OCI-LY1 (cell line): Measurements from ENCODE around the gene LPAR3.

Experiments used
- H2AFZ ChIP-seq: fragments of 200-600 bp; sonication (generic), shearing (Covaris generic); 2 replicates; pipeline ENCODE4 v1.6.0; 2014; ENCODE audit warnings: antibody characterized with exemption, mild to moderate bottlenecking, low read length
- H3F3A ChIP-seq: fragments of 200-600 bp; sonication (generic), shearing (Covaris generic); 2 replicates; pipeline ENCODE4 v1.6.0; 2014; ENCODE audit warnings: mild to moderate bottlenecking, antibody characterized with exemption, low read length, moderate library complexity; ENCODE audit not compliant: insufficient read depth
- H3K27ac ChIP-seq: fragments of 200-600 bp; sonication (generic); 2 replicates; pipeline ENCODE4 v1.5.1; 2014; ENCODE audit warnings: low read length, mixed run types, mild to moderate bottlenecking, low read depth; ENCODE audit not compliant: poor library complexity, severe bottlenecking
- H3K27me3 ChIP-seq: fragments of 200-600 bp; sonication (generic); 2 replicates; pipeline ENCODE4 v1.6.0; 2014; ENCODE audit warnings: antibody characterized with exemption, mild to moderate bottlenecking, low read length, moderate library complexity; ENCODE audit not compliant: insufficient read depth
- H3K36me3 ChIP-seq: fragments of 200-600 bp; sonication (generic); 2 replicates; pipeline ENCODE4 v1.6.1; 2014; ENCODE audit warnings: mild to moderate bottlenecking, antibody characterized with exemption, low read length, moderate library complexity, mixed read lengths; ENCODE audit not compliant: insufficient read depth
- H3K4me1 ChIP-seq: fragments of 200-600 bp; sonication (generic); 2 replicates; pipeline ENCODE4 v1.5.1; 2014; ENCODE audit warnings: mild to moderate bottlenecking, low read length, moderate library complexity; ENCODE audit not compliant: insufficient read depth, severe bottlenecking
- H3K4me2 ChIP-seq: fragments of 200-600 bp; sonication (generic), shearing (Covaris generic); 2 replicates; pipeline ENCODE4 v1.6.1; 2014; ENCODE audit warnings: low read length
- H3K4me3 ChIP-seq: fragments of 200-600 bp; sonication (generic); 2 replicates; pipeline ENCODE4 v1.5.1; 2014; ENCODE audit warnings: low read length, low read depth, mild to moderate bottlenecking, mixed read lengths; ENCODE audit not compliant: poor library complexity, severe bottlenecking
- H3K79me2 ChIP-seq: fragments of 200-600 bp; shearing (Covaris generic); 2 replicates; pipeline ENCODE4 v1.6.1; 2016; ENCODE audit warnings: mixed run types, low read length, mixed read lengths; ENCODE audit not compliant: insufficient read depth
- H3K9ac ChIP-seq: fragments of 200-600 bp; sonication (generic), shearing (Covaris generic); 2 replicates; pipeline ENCODE4 v1.6.1; 2014; ENCODE audit warnings: mild to moderate bottlenecking, low read length, mixed read lengths
- H3K9me2 ChIP-seq: fragments of 200-600 bp; sonication (generic), shearing (Covaris generic); 2 replicates; pipeline ENCODE4 v1.6.1; 2014; ENCODE audit warnings: low read depth, mild to moderate bottlenecking, low read length, mixed read lengths
- H3K9me3 ChIP-seq: fragments of 200-600 bp; shearing (Covaris generic); 2 replicates; pipeline ENCODE4 v1.6.1; 2014; ENCODE audit warnings: low read length, mixed read lengths
- H4K20me1 ChIP-seq: fragments of 200-600 bp; sonication (generic), shearing (Covaris generic); 2 replicates; pipeline ENCODE4 v1.6.0; 2016; ENCODE audit warnings: mild to moderate bottlenecking, low read length; ENCODE audit not compliant: insufficient read depth
- EZH2 ChIP-seq: fragments of 200-600 bp; sonication (generic), shearing (Covaris generic); IDR thresholded peaks from 2 replicates; pipeline ENCODE4 v1.8.0; 2017; ENCODE audit warnings: borderline replicate concordance, mixed run types, mild to moderate bottlenecking, antibody characterized with exemption, low read length, moderate library complexity, mixed read lengths
- TF ChIP-seq, protein P1 (sequence below): fragments of 200-600 bp; sonication (generic), shearing (Covaris generic); IDR thresholded peaks from 2 replicates; pipeline ENCODE4 v1.5.1; 2017; ENCODE audit warnings: mild to moderate bottlenecking, antibody characterized with exemption, low read length, moderate library complexity, mixed read lengths

The LPAR3 gene, protein sequence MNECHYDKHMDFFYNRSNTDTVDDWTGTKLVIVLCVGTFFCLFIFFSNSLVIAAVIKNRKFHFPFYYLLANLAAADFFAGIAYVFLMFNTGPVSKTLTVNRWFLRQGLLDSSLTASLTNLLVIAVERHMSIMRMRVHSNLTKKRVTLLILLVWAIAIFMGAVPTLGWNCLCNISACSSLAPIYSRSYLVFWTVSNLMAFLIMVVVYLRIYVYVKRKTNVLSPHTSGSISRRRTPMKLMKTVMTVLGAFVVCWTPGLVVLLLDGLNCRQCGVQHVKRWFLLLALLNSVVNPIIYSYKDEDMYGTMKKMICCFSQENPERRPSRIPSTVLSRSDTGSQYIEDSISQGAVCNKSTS

DNA sequence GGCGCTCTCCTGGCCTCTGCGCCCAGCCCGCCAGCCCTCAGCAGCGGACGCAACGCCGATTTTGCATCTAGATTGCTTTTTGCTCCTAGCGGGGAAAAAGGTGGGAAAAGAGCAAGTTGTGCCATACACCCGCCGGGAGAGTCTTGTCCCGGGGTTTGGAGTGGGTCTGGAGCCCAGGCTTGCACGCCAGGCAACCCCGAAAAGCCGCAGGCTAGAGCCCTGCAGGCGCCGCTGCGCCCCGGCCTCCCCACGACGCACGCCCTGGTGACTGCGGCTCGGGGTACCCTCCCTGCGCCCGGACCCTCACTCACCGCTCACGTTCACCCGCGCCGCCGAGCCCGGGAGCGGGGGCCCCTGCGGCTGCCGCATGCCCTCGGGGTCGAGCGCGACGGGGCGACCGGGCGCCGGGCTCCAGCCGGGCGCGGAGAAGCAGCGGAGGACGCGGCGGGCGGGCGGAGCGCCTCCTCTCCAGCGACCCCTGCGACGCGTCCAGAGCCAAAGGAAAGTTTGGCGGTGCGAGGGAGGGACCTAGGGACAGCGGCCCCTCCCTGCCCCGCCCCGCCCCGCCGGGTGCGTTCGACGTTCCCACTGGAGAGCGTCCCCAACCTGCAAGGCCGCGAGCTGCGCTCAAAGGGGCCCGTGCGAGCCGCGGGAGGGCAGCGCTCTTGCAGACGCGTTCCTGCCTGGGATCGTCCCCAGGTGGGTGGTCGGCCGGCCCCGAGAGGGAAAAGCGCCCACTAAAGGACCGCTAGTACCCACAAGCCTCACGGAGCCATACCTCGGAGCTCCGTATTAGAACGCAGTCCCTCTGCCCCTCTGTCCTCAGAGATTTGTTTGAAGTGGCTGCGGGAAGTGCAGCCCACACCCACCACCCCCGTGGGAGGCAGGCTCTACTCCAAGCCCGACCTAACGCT lies at the start of gene LPAR3:
LPAR3 (minus strand) TSS at position 502 of the 914 bp plus-strand sequence. CDS start 27,086 bp downstream, outside the sequence.
- no peak within 1 kb of the TSS for H2AFZ ChIP-seq
- no peaks in the 10 kb centered on the region for H3K36me3 ChIP-seq
- H3K27ac ChIP-seq, result no peak within 1 kb of the TSS
- no peaks in the 10 kb centered on the region for H3F3A ChIP-seq
- no peaks in the 10 kb centered on the region for H4K20me1 ChIP-seq
- no peak within 1 kb of the TSS for H3K4me3 ChIP-seq
- TF ChIP-seq, protein P1, sequence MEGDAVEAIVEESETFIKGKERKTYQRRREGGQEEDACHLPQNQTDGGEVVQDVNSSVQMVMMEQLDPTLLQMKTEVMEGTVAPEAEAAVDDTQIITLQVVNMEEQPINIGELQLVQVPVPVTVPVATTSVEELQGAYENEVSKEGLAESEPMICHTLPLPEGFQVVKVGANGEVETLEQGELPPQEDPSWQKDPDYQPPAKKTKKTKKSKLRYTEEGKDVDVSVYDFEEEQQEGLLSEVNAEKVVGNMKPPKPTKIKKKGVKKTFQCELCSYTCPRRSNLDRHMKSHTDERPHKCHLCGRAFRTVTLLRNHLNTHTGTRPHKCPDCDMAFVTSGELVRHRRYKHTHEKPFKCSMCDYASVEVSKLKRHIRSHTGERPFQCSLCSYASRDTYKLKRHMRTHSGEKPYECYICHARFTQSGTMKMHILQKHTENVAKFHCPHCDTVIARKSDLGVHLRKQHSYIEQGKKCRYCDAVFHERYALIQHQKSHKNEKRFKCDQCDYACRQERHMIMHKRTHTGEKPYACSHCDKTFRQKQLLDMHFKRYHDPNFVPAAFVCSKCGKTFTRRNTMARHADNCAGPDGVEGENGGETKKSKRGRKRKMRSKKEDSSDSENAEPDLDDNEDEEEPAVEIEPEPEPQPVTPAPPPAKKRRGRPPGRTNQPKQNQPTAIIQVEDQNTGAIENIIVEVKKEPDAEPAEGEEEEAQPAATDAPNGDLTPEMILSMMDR, result no peak
- TF ChIP-seq EZH2, result no peak
- no peaks in the 10 kb centered on the region for H3K27me3 ChIP-seq
- H3K9ac ChIP-seq, result no peak within 1 kb of the TSS
- no peaks in the 10 kb centered on the region for H3K9me3 ChIP-seq
- no peak within 1 kb of the TSS for H3K4me2 ChIP-seq
- no peaks in the 10 kb centered on the region for H3K9me2 ChIP-seq
- no peaks in the 10 kb centered on the region for H3K4me1 ChIP-seq
- H3K79me2 ChIP-seq, result no peaks in the 10 kb centered on the region

DNA sequence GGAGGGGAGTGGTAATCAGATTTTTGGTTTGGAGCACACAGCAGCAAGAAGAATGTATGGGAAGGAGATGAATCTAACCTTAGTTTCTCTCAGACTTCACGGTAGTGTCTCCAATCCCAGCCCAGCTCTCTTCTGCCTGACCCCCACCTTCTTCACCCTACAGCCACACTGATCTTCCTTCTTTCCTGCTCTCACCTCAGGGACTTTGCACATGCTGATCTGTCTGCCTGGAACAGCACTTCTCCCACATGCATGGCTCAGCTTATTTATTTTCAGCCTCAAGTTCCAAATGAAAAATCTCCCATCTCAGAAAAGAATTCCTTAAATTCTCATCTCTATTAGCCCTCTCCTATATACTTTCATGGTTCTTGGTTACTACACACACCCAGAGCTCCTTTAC lies 48.8 kb upstream of the LPAR3 start:
- H3K79me2 ChIP-seq, result no peaks in the 10 kb centered on the region
- no peaks in the 10 kb centered on the region for H3K9me3 ChIP-seq
- no peak overlapping the region for H3K4me3 ChIP-seq
- H3K9ac ChIP-seq, result no peak overlapping the region
- peaks cover 14% of the 10 kb centered on the region for H3K4me1 ChIP-seq
- peaks cover 19% of the 10 kb centered on the region; the same call in 1 of the 2 replicates for H3K36me3 ChIP-seq
- H3K4me2 ChIP-seq, result no peak overlapping the region
- no peak for TF ChIP-seq EZH2
- TF ChIP-seq, protein P1, result no peak
- no peaks in the 10 kb centered on the region for H4K20me1 ChIP-seq
- no peaks in the 10 kb centered on the region for H3K27me3 ChIP-seq
- no peaks in the 10 kb centered on the region for H3K9me2 ChIP-seq
- H3K27ac ChIP-seq, result no peak overlapping the region
- H3F3A ChIP-seq, result no peaks in the 10 kb centered on the region
- no peak overlapping the region for H2AFZ ChIP-seq

DNA sequence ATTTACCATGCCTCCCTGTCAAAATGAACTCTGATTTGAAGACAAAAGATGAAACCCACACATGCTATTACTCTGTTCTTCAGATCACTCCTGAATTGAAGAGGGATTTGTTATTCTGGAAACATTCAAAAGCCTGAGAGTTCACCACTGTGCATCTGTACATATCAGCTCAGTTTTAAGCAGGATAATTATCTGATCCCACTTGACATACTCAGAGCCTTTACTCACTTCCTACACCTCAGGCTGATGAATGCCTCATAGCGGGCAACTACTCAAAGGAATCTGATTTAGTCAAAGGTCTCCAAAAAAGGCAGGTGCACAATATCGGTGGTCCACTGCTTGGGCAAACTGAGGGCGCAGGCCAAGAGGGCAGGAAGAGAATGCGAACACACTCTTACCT lies 47.5 kb upstream of the LPAR3 start:
- H3K9me2 ChIP-seq, result no peaks in the 10 kb centered on the region
- TF ChIP-seq EZH2, result no peak
- TF ChIP-seq, protein P1, result no peak
- no peaks in the 10 kb centered on the region for H3F3A ChIP-seq
- H3K4me1 ChIP-seq, result peaks cover 5% of the 10 kb centered on the region
- no peaks in the 10 kb centered on the region for H3K9me3 ChIP-seq
- H4K20me1 ChIP-seq, result no peaks in the 10 kb centered on the region
- H3K27me3 ChIP-seq, result no peaks in the 10 kb centered on the region
- H2AFZ ChIP-seq, result no peak overlapping the region
- no peaks in the 10 kb centered on the region for H3K79me2 ChIP-seq
- H3K27ac ChIP-seq, result no peak overlapping the region
- H3K9ac ChIP-seq, result no peak overlapping the region
- H3K4me3 ChIP-seq, result no peak overlapping the region
- no peak overlapping the region for H3K4me2 ChIP-seq
- H3K36me3 ChIP-seq, result peaks cover 13% of the 10 kb centered on the region; the same call in 1 of the 2 replicates
